HCT116 (cell line): ENCODE data around the gene B4GALNT2. TPM values are rescaled to one million over a fixed set of nuclear protein-coding genes. Genes with fewer than 3 reads are reported as not detected.

Experiments
- ATAC-seq: fragments of 200-7000 bp; cut with Tn5 transposase; 2 replicates; pipeline ENCODE4 v1.9.1; 2020; ENCODE audit warnings: mild to moderate bottlenecking, moderate library complexity
- BruUV-seq: library from RNA; stranded (reverse); fragments of 400-500 nt; replicated peaks from 2 replicates; lab custom pipeline; 2021; lab: Mats Ljungman, UMichigan
- CTCF ChIA-PET: fragments of 300-600 bp; sonication (Branson Sonifier 250); formaldehyde crosslinking; loops from one replicate; lab custom pipeline; 2021; ENCODE audit warnings: antibody characterized with exemption; lab: Charles Lee
- POLR2A ChIA-PET: fragments of 300-600, 350-600 bp; sonication (Branson Sonifier 250); formaldehyde crosslinking; loops from one replicate; lab custom pipeline; 2021; ENCODE audit warnings: antibody characterized with exemption; lab: Charles Lee
- RAD21 ChIA-PET, 2 experiments: fragments of 300-600 bp; sonication (Branson Sonifier 250); formaldehyde crosslinking; loops; one replicate each; lab custom pipeline; 2023; ENCODE audit warnings: low total read pairs in 2 of 2; ENCODE audit not compliant: uncharacterized antibody in 2 of 2, unreplicated experiment in 2 of 2, low non-redundant PET in 1 of 2; lab: Charles Lee
- DNase-seq: peaks from one replicate; pipeline ENCODE4 v3.0.0-alpha.2; 2010; ENCODE audit warnings: low read depth, low spot score
- H2AFZ ChIP-seq: fragments of 200-600 bp; shearing (Covaris generic), sonication (generic); 2 replicates; pipeline ENCODE4 v1.6.1; 2017; ENCODE audit warnings: low read depth, mixed run types, mixed read lengths, antibody characterized with exemption, low read length; ENCODE audit not compliant: poor library complexity, severe bottlenecking
- H3K27ac ChIP-seq: 2 replicates; pipeline ENCODE4 v1.5.1; 2012; ENCODE audit warnings: low read depth, low read length
- H3K27me3 ChIP-seq: fragments of 200-600 bp; sonication (generic); 2 replicates; pipeline ENCODE4 v1.6.1; 2016; ENCODE audit warnings: mixed run types, low read length, mixed read lengths; ENCODE audit not compliant: insufficient read depth
- H3K36me3 ChIP-seq, 2 experiments: fragments of 200-500 bp in 1 of 2; fragments of 200-600 bp in 1 of 2; sonication (Bioruptor generic) in 1 of 2; sonication (generic) in 1 of 2; 2 replicates each; pipeline versions ENCODE4 v1.5.1 to v1.6.1; 2014 to 2016; ENCODE audit warnings: low read length in 2 of 2, inconsistent platforms in 1 of 2, mixed read lengths in 1 of 2, mixed run types in 1 of 2; ENCODE audit not compliant: insufficient read depth in 2 of 2, control insufficient read depth in 1 of 2
- H3K4me1 ChIP-seq, 2 experiments: fragments of 200-600 bp in 1 of 2; sonication (generic) in 1 of 2; 2 replicates each; pipeline versions ENCODE4 v1.5.1 to v1.6.1; 2012 to 2017; ENCODE audit warnings: low read length in 2 of 2, inconsistent platforms in 1 of 2, mild to moderate bottlenecking in 1 of 2, mixed read lengths in 1 of 2, mixed run types in 1 of 2, moderate library complexity in 1 of 2; ENCODE audit not compliant: insufficient read depth in 2 of 2, control insufficient read depth in 1 of 2
- H3K4me2 ChIP-seq: fragments of 200-600 bp; sonication (generic); 2 replicates; pipeline ENCODE4 v1.6.1; 2017; ENCODE audit warnings: mixed run types, low read length, mixed read lengths
- H3K4me3 ChIP-seq, 2 experiments: fragments of 200-600 bp in 1 of 2; sonication (generic) in 1 of 2; replicated peaks in 1 of 2; 2 replicates each; pipeline ENCODE4 v1.5.1; 2011 to 2016; ENCODE audit warnings: low read length in 2 of 2, control low read depth in 1 of 2, low read depth in 1 of 2, mild to moderate bottlenecking in 1 of 2, mixed read lengths in 1 of 2, mixed run types in 1 of 2
- H3K79me2 ChIP-seq: fragments of 200-600 bp; sonication (generic); 2 replicates; pipeline ENCODE4 v1.6.1; 2017; ENCODE audit warnings: mild to moderate bottlenecking, mixed run types, low read length, moderate library complexity, mixed read lengths; ENCODE audit not compliant: insufficient read depth
- H3K9ac ChIP-seq: fragments of 200-600 bp; sonication (generic); 2 replicates; pipeline ENCODE4 v1.6.1; 2016; ENCODE audit warnings: low read length, mixed read lengths
- H3K9me2 ChIP-seq: fragments of 200-600 bp; sonication (generic), shearing (Covaris generic); 2 replicates; pipeline ENCODE4 v1.6.1; 2017; ENCODE audit warnings: mixed run types, mild to moderate bottlenecking, moderate library complexity; ENCODE audit not compliant: insufficient read depth
- H3K9me3 ChIP-seq, 2 experiments: fragments of 200-500 bp in 1 of 2; fragments of 200-600 bp in 1 of 2; sonication (Bioruptor generic) in 1 of 2; sonication (generic) in 1 of 2; 2 replicates each; pipeline ENCODE4 v1.6.1; 2014 to 2017; ENCODE audit warnings: low read length in 2 of 2, mixed read lengths in 2 of 2, inconsistent platforms in 1 of 2, low read depth in 1 of 2, mild to moderate bottlenecking in 1 of 2, mixed run types in 1 of 2, moderate library complexity in 1 of 2; ENCODE audit not compliant: control insufficient read depth in 1 of 2, insufficient read depth in 1 of 2
- H4K20me1 ChIP-seq: fragments of 200-600 bp; sonication (generic), shearing (Covaris generic); 2 replicates; pipeline ENCODE4 v1.6.1; 2017; ENCODE audit warnings: mixed run types, mild to moderate bottlenecking, moderate library complexity; ENCODE audit not compliant: insufficient read depth
- CEBPB ChIP-seq: IDR thresholded peaks from 2 replicates; pipeline ENCODE4 v1.6.1; 2012; ENCODE audit warnings: low read depth
- ELF1 ChIP-seq: IDR thresholded peaks from 2 replicates; pipeline ENCODE4 v1.6.1; 2012; ENCODE audit warnings: low read depth, borderline replicate concordance
- EZH2 ChIP-seq: fragments of 200-600 bp; sonication (generic); IDR thresholded peaks from 2 replicates; pipeline ENCODE4 v1.6.1; 2017; ENCODE audit warnings: antibody characterized with exemption, mixed run types
- EZH2phosphoT487 ChIP-seq: fragments of 200-600 bp; IDR thresholded peaks from 2 replicates; pipeline ENCODE4 v1.6.1; 2018; ENCODE audit warnings: antibody characterized with exemption, borderline replicate concordance
- FOSL1 ChIP-seq: IDR thresholded peaks from 2 replicates; pipeline ENCODE4 v1.6.1; 2012; ENCODE audit warnings: low read depth
- JUND ChIP-seq: IDR thresholded peaks from 2 replicates; pipeline ENCODE4 v1.6.1; 2012
- POLR2A ChIP-seq: IDR thresholded peaks from 2 replicates; pipeline ENCODE4 v1.7.0; 2011; ENCODE audit warnings: borderline replicate concordance; ENCODE audit not compliant: insufficient read depth, insufficient read length; ENCODE audit errors: extremely low read depth
- POLR2AphosphoS5 ChIP-seq: IDR thresholded peaks from 2 replicates; pipeline ENCODE4 v1.6.1; 2011; ENCODE audit warnings: mild to moderate bottlenecking, low read depth, low read length, moderate library complexity
- RAD21 ChIP-seq: IDR thresholded peaks from 2 replicates; pipeline ENCODE4 v1.6.1; 2012; ENCODE audit warnings: low read depth, mild to moderate bottlenecking
- SP1 ChIP-seq: IDR thresholded peaks from 2 replicates; pipeline ENCODE4 v1.6.1; 2012; ENCODE audit warnings: low read depth
- SRF ChIP-seq: IDR thresholded peaks from 2 replicates; pipeline ENCODE4 v1.6.1; 2012; ENCODE audit warnings: low read depth
- ZFX ChIP-seq: fragments of 450-650 bp; IDR thresholded peaks from 2 replicates; pipeline ENCODE4 v1.6.1; 2017
- intact Hi-C: fragments of 100-400 bp; cut with micrococcal nuclease; formaldehyde crosslinking; loops from 2 replicates; pipeline ENCODE4 v1.10.0; 2022
- total RNA-seq: library from RNA; stranded (reverse); gene quantifications from one replicate; pipeline ENCODE4 v1.2.1, GENCODE V29; 2021; ENCODE audit not compliant: unreplicated experiment
- TF ChIP-seq, protein P1 (sequence below): IDR thresholded peaks from 2 replicates; pipeline ENCODE4 v1.6.1; 2011; ENCODE audit warnings: mild to moderate bottlenecking, low read length, moderate library complexity; ENCODE audit not compliant: insufficient replicate concordance; ENCODE audit errors: extremely low read depth
- TF ChIP-seq, protein P2 (sequence below): IDR thresholded peaks from 2 replicates; pipeline ENCODE4 v1.6.1; 2012

Gene B4GALNT2
- total RNA-seq, 1 experiment from 2014 or later: not detected

DNA sequence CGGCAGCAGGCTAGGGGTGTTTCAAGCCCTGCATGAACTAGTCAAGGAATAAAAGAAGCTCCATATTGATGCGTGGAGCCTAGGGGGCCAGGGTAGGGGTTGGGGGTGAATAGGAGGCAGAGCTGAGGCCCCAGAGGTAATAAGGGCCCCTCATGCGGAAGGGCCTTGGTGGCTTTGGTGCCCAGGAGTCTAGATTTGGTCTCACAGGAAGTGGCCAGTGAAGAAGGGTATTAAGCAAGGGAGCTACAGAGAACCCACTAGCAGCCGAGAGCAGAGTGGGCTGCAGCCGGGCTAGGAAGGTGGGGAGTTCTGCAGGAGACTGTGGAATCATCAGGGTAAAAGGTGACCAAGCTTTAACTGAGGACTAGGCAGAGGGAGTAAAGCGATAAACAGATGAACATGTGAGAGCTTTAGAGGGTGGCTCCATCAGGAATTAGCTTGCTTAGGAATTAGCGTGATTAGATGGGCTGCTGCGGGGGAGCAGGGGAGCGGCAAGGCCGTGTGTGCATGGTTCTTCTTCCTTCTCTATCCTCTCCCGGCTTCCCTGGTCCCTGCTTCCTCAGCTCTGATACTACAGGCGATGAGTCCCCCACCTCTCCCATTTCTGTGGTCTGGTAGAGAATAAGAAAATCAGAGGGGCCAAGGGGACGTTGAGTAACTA lies 68.0 kb downstream of the B4GALNT2 start:
- Histone ChIP-seq H3K9me2 (no peaks in the 10 kb centered on the region; the same call in 1 of the 2 replicates), H3K27ac (no peak overlapping the region), H3K79me2 (no peaks in the 10 kb centered on the region), H3K4me3 (no peak overlapping the region), H3K36me3 (no peaks in the 10 kb centered on the region), H3K4me1 (peaks cover 0 to 9% of the 10 kb centered on the region in 2 experiments; a peak in 2 of 4 replicates), H3K4me2 (no peak overlapping the region), H3K27me3 (no peaks in the 10 kb centered on the region; the same call in 1 of the 2 replicates), H4K20me1 (no peaks in the 10 kb centered on the region), H2AFZ (no peak overlapping the region), H3K9ac (no peak overlapping the region), H3K9me3 (no peaks in the 10 kb centered on the region)
- ChIA-PET CTCF (no interaction called here), RAD21 (no interaction called here), POLR2A (no interaction called here)
- BruUV-seq: no TSS peak
- DNase-seq (no peak), ATAC-seq (no peak)
- TF ChIP-seq, protein P1, sequence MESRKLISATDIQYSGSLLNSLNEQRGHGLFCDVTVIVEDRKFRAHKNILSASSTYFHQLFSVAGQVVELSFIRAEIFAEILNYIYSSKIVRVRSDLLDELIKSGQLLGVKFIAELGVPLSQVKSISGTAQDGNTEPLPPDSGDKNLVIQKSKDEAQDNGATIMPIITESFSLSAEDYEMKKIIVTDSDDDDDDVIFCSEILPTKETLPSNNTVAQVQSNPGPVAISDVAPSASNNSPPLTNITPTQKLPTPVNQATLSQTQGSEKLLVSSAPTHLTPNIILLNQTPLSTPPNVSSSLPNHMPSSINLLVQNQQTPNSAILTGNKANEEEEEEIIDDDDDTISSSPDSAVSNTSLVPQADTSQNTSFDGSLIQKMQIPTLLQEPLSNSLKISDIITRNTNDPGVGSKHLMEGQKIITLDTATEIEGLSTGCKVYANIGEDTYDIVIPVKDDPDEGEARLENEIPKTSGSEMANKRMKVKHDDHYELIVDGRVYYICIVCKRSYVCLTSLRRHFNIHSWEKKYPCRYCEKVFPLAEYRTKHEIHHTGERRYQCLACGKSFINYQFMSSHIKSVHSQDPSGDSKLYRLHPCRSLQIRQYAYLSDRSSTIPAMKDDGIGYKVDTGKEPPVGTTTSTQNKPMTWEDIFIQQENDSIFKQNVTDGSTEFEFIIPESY: no peak
- TF ChIP-seq EZH2 (no peak), POLR2AphosphoS5 (no peak), ZFX (no peak), ELF1 (no peak), POLR2A (no peak), EZH2phosphoT487 (no peak), SP1 (no peak), SRF (no peak), CEBPB (no peak), JUND (no peak), FOSL1 (no peak), RAD21 (no peak)
- TF ChIP-seq, protein P2, sequence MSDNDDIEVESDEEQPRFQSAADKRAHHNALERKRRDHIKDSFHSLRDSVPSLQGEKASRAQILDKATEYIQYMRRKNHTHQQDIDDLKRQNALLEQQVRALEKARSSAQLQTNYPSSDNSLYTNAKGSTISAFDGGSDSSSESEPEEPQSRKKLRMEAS: no peak
- intact Hi-C loops: no loop called here
